H1 (cell line): Measurements from ENCODE around the gene HOXD1. TPM values are rescaled to one million over a fixed set of nuclear protein-coding genes. Genes with fewer than 3 reads are reported as not detected.

Source experiments
- CTCF ChIA-PET: fragments of 300-600 bp; sonication (Branson Sonifier 250); formaldehyde crosslinking; loops from one replicate; lab custom pipeline; 2021; ENCODE audit not compliant: partially characterized antibody; lab: Charles Lee
- POLR2A ChIA-PET: fragments of 300-600 bp; sonication (Branson Sonifier 250); formaldehyde crosslinking; loops from one replicate; lab custom pipeline; 2021; ENCODE audit warnings: inconsistent platforms; ENCODE audit not compliant: partially characterized antibody; lab: Charles Lee
- DNase-seq, 2 experiments: peaks; one replicate each; pipeline versions ENCODE4 v3.0.0 to v3.0.0-alpha.2; 2010 to 2022; ENCODE audit warnings: low spot score in 2 of 2, low read depth in 1 of 2, mixed read lengths in 1 of 2
- FAIRE-seq: peaks from 2 replicates; lab custom pipeline; 2011; peaks lifted over from hg19 to GRCh38; lab: Jason Lieb, UNC
- H2AFZ ChIP-seq: 2 replicates; pipeline ENCODE4 v1.8.1; 2012; ENCODE audit warnings: low read length, inconsistent platforms
- H2AK5ac ChIP-seq: 2 replicates; pipeline ENCODE4 v1.6.1; 2013; ENCODE audit warnings: low read depth, low read length
- H2BK120ac ChIP-seq: replicated peaks from 2 replicates; pipeline ENCODE3; 2013; ENCODE audit warnings: low read depth, low read length, inconsistent platforms
- H2BK12ac ChIP-seq: 2 replicates; pipeline ENCODE4 v1.6.1; 2013; ENCODE audit warnings: low read depth, low read length
- H2BK15ac ChIP-seq: 2 replicates; pipeline ENCODE4 v1.6.1; 2013; ENCODE audit warnings: low read length
- H2BK20ac ChIP-seq: 2 replicates; pipeline ENCODE4 v1.6.1; 2013; ENCODE audit warnings: low read length
- H2BK5ac ChIP-seq: 2 replicates; pipeline ENCODE4 v1.6.1; 2013; ENCODE audit warnings: low read depth, low read length
- H3K14ac ChIP-seq: 2 replicates; pipeline ENCODE4 v1.6.1; 2013; ENCODE audit warnings: inconsistent platforms; ENCODE audit not compliant: insufficient read length
- H3K18ac ChIP-seq: 2 replicates; pipeline ENCODE4 v1.6.1; 2013; ENCODE audit warnings: low read length; ENCODE audit errors: extremely low read depth
- H3K23ac ChIP-seq: 2 replicates; pipeline ENCODE4 v1.6.1; 2013; ENCODE audit warnings: inconsistent platforms; ENCODE audit not compliant: insufficient read length
- H3K23me2 ChIP-seq: 2 replicates; pipeline ENCODE4 v1.6.1; 2013; ENCODE audit warnings: low read depth, low read length
- H3K27ac ChIP-seq: 2 replicates; pipeline ENCODE4 v1.6.1; 2011; ENCODE audit warnings: low read depth, low read length, inconsistent platforms
- H3K27me3 ChIP-seq, 4 experiments: replicated peaks in 1 of 4; 1 replicate in 1 of 4; 2 replicates in 3 of 4; pipeline versions ENCODE4 v1.6.1 to v1.8.1; 2011 to 2013; ENCODE audit warnings: low read length in 3 of 4, mild to moderate bottlenecking in 3 of 4, inconsistent platforms in 2 of 4, mixed read lengths in 2 of 4, moderate library complexity in 1 of 4; ENCODE audit not compliant: control insufficient read depth in 3 of 4, insufficient read depth in 3 of 4; ENCODE audit errors: extremely low read depth in 1 of 4
- H3K36me3 ChIP-seq, 4 experiments: 2 replicates each; pipeline versions ENCODE4 v1.6.1 to v1.8.1; 2011 to 2013; ENCODE audit warnings: mild to moderate bottlenecking in 4 of 4, low read length in 3 of 4, moderate library complexity in 2 of 4, control low read depth in 1 of 4, inconsistent platforms in 1 of 4; ENCODE audit not compliant: insufficient read depth in 4 of 4, control insufficient read depth in 2 of 4
- H3K4ac ChIP-seq: replicated peaks from 2 replicates; pipeline ENCODE3; 2013; ENCODE audit warnings: low read length, low read depth, mixed read lengths, inconsistent platforms; ENCODE audit not compliant: insufficient read length
- H3K4me1 ChIP-seq, 4 experiments: replicated peaks in 1 of 4; 1 replicate in 1 of 4; 2 replicates in 3 of 4; pipeline versions ENCODE4 v1.6.1 to v1.8.1; 2011 to 2013; ENCODE audit warnings: low read length in 3 of 4, inconsistent platforms in 2 of 4, mixed read lengths in 1 of 4; ENCODE audit not compliant: insufficient read depth in 4 of 4, control insufficient read depth in 3 of 4
- H3K4me2 ChIP-seq, 2 experiments: 2 replicates each; pipeline versions ENCODE4 v1.6.1 to v1.8.1; 2011 to 2013; ENCODE audit warnings: low read depth in 2 of 2, low read length in 2 of 2, control low read depth in 1 of 2, inconsistent platforms in 1 of 2, mild to moderate bottlenecking in 1 of 2; ENCODE audit not compliant: insufficient read depth in 1 of 2
- H3K4me3 ChIP-seq, 4 experiments: fragments of 200-600, 300-600 bp in 1 of 4; sonication (generic), shearing (Covaris generic), sonication (Bioruptor Twin) in 1 of 4; 2 replicates each; pipeline versions ENCODE4 v1.5.1 to v1.8.1; 2011 to 2016; ENCODE audit warnings: low read length in 4 of 4, low read depth in 3 of 4, control low read depth in 2 of 4, inconsistent platforms in 2 of 4, mild to moderate bottlenecking in 2 of 4, mixed read lengths in 1 of 4, moderate library complexity in 1 of 4; ENCODE audit not compliant: insufficient read depth in 2 of 4; ENCODE audit errors: extremely low read depth in 1 of 4
- H3K56ac ChIP-seq: replicated peaks from 2 replicates; pipeline ENCODE3; 2013; ENCODE audit warnings: low read depth, mild to moderate bottlenecking, mixed read lengths, low read length, inconsistent platforms; ENCODE audit not compliant: insufficient read length
- H3K79me1 ChIP-seq: 2 replicates; pipeline ENCODE4 v1.6.1; 2013; ENCODE audit warnings: low read depth, low read length, control low read depth
- H3K79me2 ChIP-seq, 2 experiments: 2 replicates each; pipeline versions ENCODE4 v1.6.1 to v1.8.1; 2012 to 2013; ENCODE audit warnings: low read length in 2 of 2, mild to moderate bottlenecking in 2 of 2, inconsistent platforms in 1 of 2; ENCODE audit not compliant: insufficient read depth in 2 of 2, control insufficient read depth in 1 of 2
- H3K9ac ChIP-seq, 4 experiments: replicated peaks in 1 of 4; 1 replicate in 1 of 4; 2 replicates in 3 of 4; pipeline versions ENCODE4 v1.6.1 to v1.8.1; 2011 to 2013; ENCODE audit warnings: low read depth in 3 of 4, low read length in 3 of 4, control low read depth in 2 of 4, mild to moderate bottlenecking in 2 of 4, moderate library complexity in 2 of 4, inconsistent platforms in 1 of 4; ENCODE audit errors: extremely low read depth in 1 of 4
- H3K9me3 ChIP-seq, 2 experiments: 2 replicates each; pipeline versions ENCODE4 v1.6.1 to v1.8.1; 2012 to 2013; ENCODE audit warnings: mild to moderate bottlenecking in 2 of 2, moderate library complexity in 2 of 2, control low read depth in 1 of 2, inconsistent platforms in 1 of 2, low read depth in 1 of 2, low read length in 1 of 2, mixed read lengths in 1 of 2; ENCODE audit not compliant: insufficient read depth in 2 of 2
- H4K20me1 ChIP-seq, 2 experiments: replicated peaks in 1 of 2; 2 replicates each; pipeline versions ENCODE3 to v1.8.1; 2011 to 2013; ENCODE audit warnings: inconsistent platforms in 2 of 2, low read length in 2 of 2, mild to moderate bottlenecking in 1 of 2; ENCODE audit not compliant: insufficient read depth in 2 of 2, control insufficient read depth in 1 of 2
- H4K5ac ChIP-seq: 2 replicates; pipeline ENCODE4 v1.6.1; 2013; ENCODE audit warnings: low read length, low read depth, mixed read lengths, inconsistent platforms; ENCODE audit not compliant: insufficient read length
- H4K8ac ChIP-seq: 2 replicates; pipeline ENCODE4 v1.8.0; 2013; ENCODE audit warnings: mild to moderate bottlenecking, moderate library complexity, low read length, inconsistent platforms; ENCODE audit not compliant: insufficient read depth; ENCODE audit errors: extremely low read depth
- H4K91ac ChIP-seq: replicated peaks from 2 replicates; pipeline ENCODE3; 2013; ENCODE audit warnings: low read length, mixed read lengths, inconsistent platforms; ENCODE audit not compliant: insufficient read length
- BCL11A ChIP-seq, 2 experiments: IDR thresholded peaks; one replicate each; pipeline ENCODE4 v1.6.1; 2011; ENCODE audit warnings: low read depth in 2 of 2, low read length in 2 of 2, mild to moderate bottlenecking in 2 of 2
- CEBPB ChIP-seq: IDR thresholded peaks from 2 replicates; pipeline ENCODE4 v1.6.1; 2012; ENCODE audit warnings: low read depth, low read length
- EZH2 ChIP-seq: fragments of 200-600 bp; sonication (generic); IDR thresholded peaks from 2 replicates; pipeline ENCODE4 v1.7.1; 2012; ENCODE audit warnings: low read depth, mild to moderate bottlenecking, moderate library complexity, low read length, inconsistent platforms; ENCODE audit not compliant: severe bottlenecking
- GABPA ChIP-seq: IDR thresholded peaks from 2 replicates; pipeline ENCODE4 v1.6.1; 2011; ENCODE audit warnings: mild to moderate bottlenecking, low read length, moderate library complexity, borderline replicate concordance; ENCODE audit not compliant: insufficient read depth
- KDM1A ChIP-seq: fragments of 200-600, 300-600 bp; sonication (generic); IDR thresholded peaks from 2 replicates; pipeline ENCODE4 v1.7.1; 2016; ENCODE audit warnings: mild to moderate bottlenecking, low read length, borderline replicate concordance
- NANOG ChIP-seq: IDR thresholded peaks from 2 replicates; pipeline ENCODE4 v1.6.1; 2011; ENCODE audit warnings: low read length, low read depth, mild to moderate bottlenecking, inconsistent platforms; ENCODE audit not compliant: insufficient read depth, poor library complexity, severe bottlenecking
- RAD21 ChIP-seq, 2 experiments: IDR thresholded peaks in 1 of 2; conservative IDR thresholded peaks in 1 of 2; 2 replicates each; pipeline ENCODE4 v1.6.1; 2011; ENCODE audit warnings: low read depth in 2 of 2, low read length in 2 of 2, improper control_type of control experiment in 1 of 2, inconsistent platforms in 1 of 2, mild to moderate bottlenecking in 1 of 2, moderate library complexity in 1 of 2
- SP4 ChIP-seq: IDR thresholded peaks from 2 replicates; pipeline ENCODE4 v1.6.1; 2012; ENCODE audit warnings: low read length, inconsistent platforms
- TAF7 ChIP-seq: optimal IDR thresholded peaks from 2 replicates; pipeline ENCODE3; 2011; ENCODE audit warnings: low read depth, mild to moderate bottlenecking, inconsistent platforms, low read length, moderate library complexity, borderline replicate concordance
- YY1 ChIP-seq: IDR thresholded peaks from 2 replicates; pipeline ENCODE4 v1.6.1; 2011; ENCODE audit warnings: low read depth, mild to moderate bottlenecking, low read length
- ZNF274 ChIP-seq: IDR thresholded peaks from 2 replicates; pipeline ENCODE4 v1.7.0; 2012; ENCODE audit warnings: low read length, borderline replicate concordance; ENCODE audit errors: extremely low read depth
- WGBS, 2 experiments: shearing (Covaris generic) in 1 of 2; methylation state at CpG; one replicate each; pipeline versions ENCODE4 v1.1.6 to v1.1.7; 2013 to 2015; ENCODE audit warnings: low lambda C conversion rate in 2 of 2, mixed read lengths in 2 of 2, inconsistent platforms in 1 of 2, low coverage in 1 of 2, missing lambda C conversion rate in 1 of 2; ENCODE audit not compliant: insufficient replicate concordance in 2 of 2, insufficient coverage in 1 of 2, insufficient read length in 1 of 2; ENCODE audit errors: extremely low coverage in 1 of 2, missing lambda C conversion rate in 1 of 2; 5-methylcytosine and 5-hydroxymethylcytosine counted together
- polyA plus RNA-seq, 7 experiments: library from polyadenylated mRNA; depleted of rRNA in 3 of 7; stranded (reverse) in 5 of 7; unstranded in 2 of 7; fragments of >200 nt in 5 of 7; fragments of 200-250 nt in 2 of 7; gene quantifications; 1 replicate in 5 of 7; 2 replicates in 1 of 7; 4 replicates in 1 of 7; pipeline versions ENCODE4 v1.2.1 to v1.2.3, GENCODE V29; 2011 to 2013; ENCODE audit warnings: missing spikeins in 2 of 7, mixed read lengths in 2 of 7
- total RNA-seq: library from RNA; stranded (reverse); fragmentation: NEBNext Ultra II Directional; extraction: Animal tissue kit (Norgen Biotek cat#: 25700); gene quantifications from 2 replicates; pipeline ENCODE4 v1.2.1, GENCODE V29; 2021

Gene HOXD1
- total and polyA plus RNA-seq, 2 of the 8 experiments (the other 6 are each of a cell fraction or from before 2014, with no cell fraction given), result 0.03 TPM; not detected in 1

DNA sequence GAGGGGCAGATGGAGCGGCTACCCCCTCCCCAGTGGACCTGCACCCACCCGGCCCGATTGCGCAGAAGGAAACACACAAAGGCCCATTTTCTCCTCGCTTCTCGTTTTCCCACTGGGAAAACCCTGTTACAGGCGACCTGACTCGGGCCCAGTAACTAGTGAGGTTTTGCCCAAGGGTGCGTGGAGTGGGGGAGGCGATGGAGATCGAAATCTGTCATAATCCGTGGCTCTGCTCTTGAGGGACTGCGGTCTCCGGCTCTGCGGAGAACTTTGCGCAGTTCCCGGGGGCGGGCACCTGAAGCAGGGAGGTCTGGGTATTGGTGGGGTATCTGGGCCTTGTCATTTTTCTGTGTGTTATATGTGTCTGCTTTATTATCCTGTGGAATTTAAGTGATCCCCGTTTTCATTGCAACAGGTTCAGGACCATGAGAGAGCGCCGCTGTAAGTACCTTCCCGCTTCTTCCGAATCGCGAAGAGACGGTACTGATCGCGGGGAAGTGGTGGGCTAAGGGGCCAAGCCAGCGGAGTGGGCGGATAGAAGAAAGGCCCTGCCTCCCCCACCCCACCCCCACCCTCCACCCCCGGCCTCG, 41.2 kb upstream of the HOXD1 start:
- no peak for FAIRE-seq
- peaks cover 0 to 8% (median under 1%) of the 10 kb centered on the region in 4 experiments; a peak in 3 of 7 replicates for H3K4me1 ChIP-seq
- H3K9me3 ChIP-seq, result no peaks in the 10 kb centered on the region; a peak in 1 of 4 replicates
- WGBS, 2 experiments, result 22% methylated on average over 28 of the region's 32 CpGs; no CpG with 5 or more reads in 1 of the 2 experiments
- ChIA-PET CTCF (interaction anchor here (0.8 to 9.2 kb wide), 7 partner anchors 7 to 492 kb away, joined by 3 to 119 read pairs (median 5); no protein-coding TSS in a partner anchor), POLR2A (no interaction called here)
- no peak overlapping the region for H3K4ac ChIP-seq
- peaks cover 2% of the 10 kb centered on the region; the same call in 1 of the 2 replicates for H3K23me2 ChIP-seq
- no peaks in the 10 kb centered on the region for H3K79me2 ChIP-seq
- no peak overlapping the region for H3K14ac ChIP-seq
- no peak overlapping the region for H3K9ac ChIP-seq
- H2BK5ac ChIP-seq, result no peak overlapping the region
- no peak overlapping the region for H4K5ac ChIP-seq
- H2AFZ ChIP-seq, result no peak overlapping the region
- no peak overlapping the region for H4K8ac ChIP-seq
- no peak overlapping the region for H2BK15ac ChIP-seq
- H3K4me2 ChIP-seq, result peak overlapping the region in 1 of 2 experiments; percentile 29; a peak in 1 of 4 replicates
- no peak overlapping the region for H3K18ac ChIP-seq
- no peak overlapping the region for H2BK20ac ChIP-seq
- peaks cover 94 to 100% (median 99%) of the 10 kb centered on the region in 4 experiments for H3K27me3 ChIP-seq
- H3K4me3 ChIP-seq, result no peak overlapping the region
- H3K79me1 ChIP-seq, result no peaks in the 10 kb centered on the region
- H2AK5ac ChIP-seq, result no peak overlapping the region
- peaks cover 0 to 11% (median 0%) of the 10 kb centered on the region in 4 experiments; a peak in 1 of 8 replicates for H3K36me3 ChIP-seq
- H3K23ac ChIP-seq, result no peak overlapping the region
- no peak for DNase-seq
- H3K27ac ChIP-seq, result no peak overlapping the region
- no peak overlapping the region for H3K56ac ChIP-seq
- no peak overlapping the region for H2BK120ac ChIP-seq
- peaks cover 15 to 27% of the 10 kb centered on the region in 2 experiments for H4K20me1 ChIP-seq
- no peak overlapping the region for H4K91ac ChIP-seq
- no peak overlapping the region for H2BK12ac ChIP-seq
- TF ChIP-seq GABPA (no peak), CEBPB (no peak), KDM1A (no peak), YY1 (no peak), NANOG (no peak), EZH2 (peak; percentile 95), ZNF274 (no peak), TAF7 (no peak), SP4 (no peak), RAD21 (IDR thresholded peaks at IDR 0.05 in 1 of 2, conservative IDR thresholded peaks at IDR 0.05 in 1 of 2; ENCODE audit: low read depth in 2 of 2, low read length in 2 of 2) (no peak), BCL11A (IDR thresholded peaks at IDR 0.05; ENCODE audit: low read depth in 2 of 2, low read length in 2 of 2) (no peak)
